Endodermal cell (in vitro differentiated cells): ENCODE data around the gene HS6ST3. TPM values are rescaled to one million over a fixed set of nuclear protein-coding genes. Genes with fewer than 3 reads are reported as not detected.

Experiments
- DNase-seq: peaks from one replicate; pipeline ENCODE4 v3.0.0-alpha.2; 2017
- H3K27ac ChIP-seq: 2 replicates; pipeline ENCODE4 v1.5.1; 2013; ENCODE audit warnings: mild to moderate bottlenecking, low read depth, low read length, moderate library complexity
- H3K27me3 ChIP-seq: 2 replicates; pipeline ENCODE4 v1.6.1; 2013; ENCODE audit warnings: mild to moderate bottlenecking, low read length, moderate library complexity; ENCODE audit not compliant: insufficient read depth, control insufficient read depth, poor library complexity, severe bottlenecking
- H3K36me3 ChIP-seq: 2 replicates; pipeline ENCODE4 v1.7.0; 2013; ENCODE audit warnings: mild to moderate bottlenecking, low read length, moderate library complexity; ENCODE audit not compliant: control insufficient read depth, insufficient read depth
- H3K4me1 ChIP-seq: one replicate; pipeline ENCODE4 v1.7.0; 2013; ENCODE audit warnings: low read length; ENCODE audit not compliant: control insufficient read depth, insufficient read depth
- H3K4me3 ChIP-seq: 2 replicates; pipeline ENCODE4 v1.5.1; 2013; ENCODE audit warnings: mild to moderate bottlenecking, low read length, moderate library complexity
- H3K9ac ChIP-seq: 2 replicates; pipeline ENCODE4 v1.6.1; 2013; ENCODE audit warnings: mild to moderate bottlenecking, low read length, moderate library complexity; ENCODE audit not compliant: poor library complexity, severe bottlenecking; ENCODE audit errors: extremely low read depth
- H3K9me3 ChIP-seq: 2 replicates; pipeline ENCODE4 v1.6.1; 2013; ENCODE audit warnings: mild to moderate bottlenecking, low read length, moderate library complexity; ENCODE audit not compliant: control insufficient read depth
- H3K27ac Mint-ChIP-seq: 2 replicates; pipeline ENCODE4 v1.8.0; 2020; ENCODE audit warnings: mixed read lengths
- H3K27me3 Mint-ChIP-seq: 2 replicates; pipeline ENCODE4 v1.8.0; 2021; ENCODE audit warnings: mild to moderate bottlenecking, mixed read lengths; ENCODE audit not compliant: insufficient read depth
- H3K36me3 Mint-ChIP-seq: 2 replicates; pipeline ENCODE4 v1.8.0; 2020; ENCODE audit warnings: low read depth, mixed read lengths
- H3K4me1 Mint-ChIP-seq: 2 replicates; pipeline ENCODE4 v1.8.0; 2020; ENCODE audit warnings: mixed read lengths
- H3K4me3 Mint-ChIP-seq: 2 replicates; pipeline ENCODE4 v1.8.0; 2020; ENCODE audit warnings: mild to moderate bottlenecking, moderate library complexity, mixed read lengths
- H3K9me3 Mint-ChIP-seq: 2 replicates; pipeline ENCODE4 v1.8.0; 2020; ENCODE audit warnings: mild to moderate bottlenecking, mixed read lengths
- WGBS, 2 experiments: methylation state at CpG; one replicate each; pipeline versions ENCODE4 v1.1.5 to v1.1.7; 2013; ENCODE audit warnings: missing lambda C conversion rate in 2 of 2, mixed read lengths in 1 of 2; ENCODE audit not compliant: insufficient coverage in 1 of 2, insufficient read length in 1 of 2; 5-methylcytosine and 5-hydroxymethylcytosine counted together
- total RNA-seq, 2 donors: library from RNA; stranded (reverse); fragmentation: NEBNext Ultra II Directional in 1 of 2; extraction: Animal tissue kit (Norgen Biotek cat#: 25700) in 1 of 2; gene quantifications; 2 replicates in 1 of 2; 3 replicates in 1 of 2; pipeline ENCODE4 v1.2.1, GENCODE V29; 2021
- TF ChIP-seq, protein P1 (sequence below): fragments of 200-600 bp; sonication (generic); conservative IDR thresholded peaks from 2 replicates; pipeline ENCODE4 v1.5.0; 2021; ENCODE audit warnings: antibody characterized with exemption, mild to moderate bottlenecking

HS6ST3 gene
- total RNA-seq, 2 donors from 2014 or later = 0.84 to 1.1 TPM

GRCh38 chr13:96751089-96751488 is 661.2 kb downstream of the HS6ST3 start:
- TF ChIP-seq, protein P1, sequence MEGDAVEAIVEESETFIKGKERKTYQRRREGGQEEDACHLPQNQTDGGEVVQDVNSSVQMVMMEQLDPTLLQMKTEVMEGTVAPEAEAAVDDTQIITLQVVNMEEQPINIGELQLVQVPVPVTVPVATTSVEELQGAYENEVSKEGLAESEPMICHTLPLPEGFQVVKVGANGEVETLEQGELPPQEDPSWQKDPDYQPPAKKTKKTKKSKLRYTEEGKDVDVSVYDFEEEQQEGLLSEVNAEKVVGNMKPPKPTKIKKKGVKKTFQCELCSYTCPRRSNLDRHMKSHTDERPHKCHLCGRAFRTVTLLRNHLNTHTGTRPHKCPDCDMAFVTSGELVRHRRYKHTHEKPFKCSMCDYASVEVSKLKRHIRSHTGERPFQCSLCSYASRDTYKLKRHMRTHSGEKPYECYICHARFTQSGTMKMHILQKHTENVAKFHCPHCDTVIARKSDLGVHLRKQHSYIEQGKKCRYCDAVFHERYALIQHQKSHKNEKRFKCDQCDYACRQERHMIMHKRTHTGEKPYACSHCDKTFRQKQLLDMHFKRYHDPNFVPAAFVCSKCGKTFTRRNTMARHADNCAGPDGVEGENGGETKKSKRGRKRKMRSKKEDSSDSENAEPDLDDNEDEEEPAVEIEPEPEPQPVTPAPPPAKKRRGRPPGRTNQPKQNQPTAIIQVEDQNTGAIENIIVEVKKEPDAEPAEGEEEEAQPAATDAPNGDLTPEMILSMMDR = no peak
- Mint-ChIP-seq H3K9me3 (peaks cover 9% of the 10 kb centered on the region), H3K27me3 (peaks cover 3% of the 10 kb centered on the region), H3K36me3 (no peaks in the 10 kb centered on the region), H3K4me1 (no peaks in the 10 kb centered on the region), H3K27ac (no peak overlapping the region), H3K4me3 (no peak overlapping the region)
- DNase-seq = no peak
- no peak overlapping the region for H3K4me3 ChIP-seq
- H3K9ac ChIP-seq = no peak overlapping the region
- WGBS, 2 experiments = 100% methylated on average over 1 of the region's 1 CpG
- H3K36me3 ChIP-seq = no peaks in the 10 kb centered on the region
- peaks cover 8% of the 10 kb centered on the region for H3K9me3 ChIP-seq
- H3K4me1 ChIP-seq = no peaks in the 10 kb centered on the region
- no peaks in the 10 kb centered on the region for H3K27me3 ChIP-seq
- H3K27ac ChIP-seq = no peak overlapping the region

GRCh38 chr13:96762876-96763275 is 673.0 kb downstream of the HS6ST3 start:
- Histone ChIP-seq H3K4me1 (no peaks in the 10 kb centered on the region), H3K27me3 (no peaks in the 10 kb centered on the region)
- peaks cover 4% of the 10 kb centered on the region for H3K4me1 Mint-ChIP-seq

DNA sequence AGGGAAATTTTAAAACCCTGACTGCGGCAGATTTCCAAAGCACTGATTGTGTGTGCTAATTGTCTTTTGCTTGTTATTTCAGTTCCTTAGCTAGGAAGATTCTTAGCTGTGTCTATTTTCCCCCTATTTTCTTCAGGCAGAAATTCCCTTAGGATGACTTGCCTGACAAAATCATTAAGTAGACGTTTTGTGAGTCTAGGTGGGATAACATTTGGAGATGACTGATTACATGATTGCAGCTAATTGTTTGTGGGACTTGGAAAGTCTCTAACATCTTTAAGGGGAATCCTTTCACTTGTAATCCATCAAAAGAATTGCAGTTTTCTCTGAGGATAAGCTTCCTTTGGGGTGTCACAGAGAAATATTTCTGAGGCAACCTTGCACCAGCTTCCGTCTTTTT is 676.4 kb downstream of the HS6ST3 start:
- Mint-ChIP-seq H3K27ac (no peak overlapping the region), H3K9me3 (no peaks in the 10 kb centered on the region), H3K36me3 (no peaks in the 10 kb centered on the region), H3K4me3 (no peak overlapping the region), H3K4me1 (peaks cover 8% of the 10 kb centered on the region), H3K27me3 (peaks cover 5% of the 10 kb centered on the region)
- DNase-seq = no peak
- no peak overlapping the region for H3K4me3 ChIP-seq
- TF ChIP-seq, protein P1 = no peak
- H3K27me3 ChIP-seq = no peaks in the 10 kb centered on the region
- H3K27ac ChIP-seq = no peak overlapping the region
- H3K9ac ChIP-seq = no peak overlapping the region
- WGBS, 2 experiments = 83 to 94% methylated on average over 2 to 3 of the region's 3 CpGs
- H3K4me1 ChIP-seq = no peaks in the 10 kb centered on the region
- H3K36me3 ChIP-seq = no peaks in the 10 kb centered on the region
- H3K9me3 ChIP-seq = no peaks in the 10 kb centered on the region

More at GRCh38 chr13:96762876-96763275, 673.0 kb downstream of the HS6ST3 start:
- H3K36me3 ChIP-seq = no peaks in the 10 kb centered on the region
- H3K4me3 ChIP-seq = no peak overlapping the region
- peaks cover 5% of the 10 kb centered on the region for H3K27me3 Mint-ChIP-seq
- DNase-seq = no peak
- H3K9me3 Mint-ChIP-seq = no peaks in the 10 kb centered on the region
- H3K36me3 Mint-ChIP-seq = no peaks in the 10 kb centered on the region
- no peak overlapping the region for H3K4me3 Mint-ChIP-seq
- TF ChIP-seq, protein P1 = no peak
- H3K27ac Mint-ChIP-seq = no peak overlapping the region
- no peak overlapping the region for H3K27ac ChIP-seq
- H3K9me3 ChIP-seq = no peaks in the 10 kb centered on the region
- no peak overlapping the region for H3K9ac ChIP-seq
